HG03432 (cell line): ENCODE measurements around the gene INPP5D.
"Not testable (repeated sequence)": the region's sequence is repeated elsewhere in the genome, so short reads cannot be mapped to it uniquely, and the experiment has no call there.

Experiments used
- ATAC-seq: cut with Tn5 transposase; IDR thresholded peaks from one replicate; pipeline ENCODE4 v1.9.1; 2021; ENCODE audit warnings: mild to moderate bottlenecking, moderate library complexity; ENCODE audit not compliant: unreplicated experiment

INPP5D gene

DNA sequence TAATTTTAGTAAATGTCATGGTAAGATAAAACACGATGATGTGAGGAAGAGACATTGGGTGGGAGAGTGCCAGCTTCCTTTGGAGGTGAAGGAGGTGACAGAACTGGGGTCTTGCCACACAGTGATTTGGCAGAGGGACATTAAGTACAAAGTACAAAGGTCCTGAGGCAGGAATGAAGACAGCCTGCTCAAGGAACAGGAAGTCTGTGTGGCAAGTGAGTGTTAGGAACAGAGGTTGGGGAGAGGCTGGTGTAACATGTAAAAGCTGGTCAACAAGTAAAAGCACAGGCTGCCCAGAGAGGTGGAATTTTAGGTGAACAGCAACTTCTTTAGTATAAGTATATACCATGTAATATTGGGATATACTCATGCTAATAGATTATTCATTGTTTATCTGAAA is 73.1 kb downstream of the INPP5D start:
- no peak for ATAC-seq

DNA sequence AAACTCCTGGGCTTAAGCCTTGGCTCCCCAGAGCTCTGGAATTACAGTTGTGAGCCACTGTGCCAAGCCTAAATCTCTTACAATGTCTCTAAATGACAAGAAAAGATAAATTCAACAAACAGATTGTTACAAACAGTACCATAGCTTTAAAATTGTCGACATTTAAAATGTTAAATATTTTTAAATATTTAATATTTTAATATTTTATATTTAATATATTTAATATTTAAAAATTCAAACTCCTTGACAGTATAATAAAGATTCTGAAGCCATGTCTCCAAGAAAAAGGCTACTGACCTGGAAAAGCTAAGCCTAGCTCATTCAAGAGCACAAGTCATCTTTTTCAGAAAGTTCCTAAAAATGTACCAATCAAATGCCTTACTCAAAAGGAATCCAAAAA is 75.3 kb downstream of the INPP5D start:
- ATAC-seq: no peak

DNA sequence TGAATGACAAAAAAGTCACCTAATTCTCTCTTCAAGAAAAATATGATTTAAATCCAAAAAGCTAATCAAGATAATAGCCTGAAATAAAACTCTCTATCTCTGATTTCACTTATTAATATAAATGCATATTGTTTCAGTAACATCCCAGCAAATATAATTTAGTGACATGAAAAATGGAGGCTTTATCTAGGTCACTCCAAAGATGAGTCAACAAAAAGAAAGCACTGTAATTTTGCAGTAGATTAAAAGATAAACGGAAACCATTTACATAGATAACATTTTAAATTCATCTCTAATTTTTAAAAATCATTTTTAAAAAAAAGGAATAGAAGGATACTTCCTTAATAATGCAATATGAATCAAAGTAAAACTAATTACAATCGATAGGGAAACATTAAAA is 76.9 kb downstream of the INPP5D start:
- no peak for ATAC-seq

DNA sequence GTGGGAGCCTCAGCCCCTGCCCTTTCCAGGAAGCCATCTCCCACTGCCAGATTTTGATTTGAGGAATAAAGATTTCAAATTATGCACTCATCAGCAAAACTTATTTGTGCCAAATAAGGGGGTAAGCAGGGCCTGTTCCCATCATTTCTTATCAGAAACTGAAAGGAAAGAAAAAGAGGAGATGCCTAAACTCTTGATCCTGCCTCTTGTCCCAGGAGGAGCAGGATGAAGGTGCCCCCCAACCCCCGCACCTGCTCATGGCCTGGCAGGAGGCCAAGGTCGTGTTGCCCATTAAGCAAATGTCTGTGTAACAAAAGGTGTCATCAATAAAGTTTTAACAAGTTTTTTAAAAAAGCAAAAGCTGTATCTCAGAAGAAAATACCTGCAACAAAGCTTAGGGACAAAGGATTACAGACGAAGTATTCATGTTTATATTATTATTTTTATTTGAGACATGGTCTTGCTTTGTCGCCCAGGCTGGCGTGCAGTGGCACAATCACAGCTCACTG is 80.0 kb downstream of the INPP5D start:
- no peak for ATAC-seq

DNA sequence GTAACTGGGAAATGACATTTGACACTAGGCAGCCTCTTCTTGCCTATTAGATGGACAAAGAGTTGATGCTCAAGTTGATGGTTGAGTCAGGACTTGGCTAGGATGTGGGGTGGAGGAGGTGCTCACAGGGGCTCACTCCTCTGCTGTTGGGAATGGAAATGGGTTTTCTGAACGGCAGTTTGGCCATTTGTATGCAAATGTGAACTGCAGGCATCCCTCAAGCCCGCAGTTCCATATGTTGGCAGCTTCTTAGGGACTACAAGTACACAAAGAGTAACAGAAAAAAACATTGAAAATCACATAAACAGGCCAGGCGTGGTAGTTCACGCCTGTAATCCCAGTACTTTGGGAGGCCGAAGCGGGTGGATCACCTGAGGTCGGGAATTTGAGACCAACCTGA is 80.8 kb downstream of the INPP5D start:
- ATAC-seq: no peak

DNA sequence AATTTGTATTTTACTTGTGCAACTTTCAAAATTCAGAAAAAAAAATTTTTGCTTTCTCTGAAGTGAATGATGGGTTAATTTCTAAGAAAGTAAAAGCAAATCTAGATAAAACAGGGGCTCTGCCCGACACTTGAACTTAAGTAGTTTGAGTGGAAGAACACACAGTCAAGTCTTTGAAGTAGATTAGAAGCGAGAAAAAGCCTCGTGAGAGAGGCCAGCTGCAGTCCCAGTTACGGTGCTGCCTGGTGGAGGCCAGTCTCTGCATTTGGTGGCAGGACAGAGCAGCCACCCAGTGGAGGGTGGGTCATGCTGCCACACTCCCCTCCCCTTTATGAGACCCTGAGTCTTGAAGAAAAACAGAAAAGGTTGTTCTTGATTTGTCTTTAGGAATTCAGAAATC is 81.8 kb downstream of the INPP5D start:
- no peak for ATAC-seq

DNA sequence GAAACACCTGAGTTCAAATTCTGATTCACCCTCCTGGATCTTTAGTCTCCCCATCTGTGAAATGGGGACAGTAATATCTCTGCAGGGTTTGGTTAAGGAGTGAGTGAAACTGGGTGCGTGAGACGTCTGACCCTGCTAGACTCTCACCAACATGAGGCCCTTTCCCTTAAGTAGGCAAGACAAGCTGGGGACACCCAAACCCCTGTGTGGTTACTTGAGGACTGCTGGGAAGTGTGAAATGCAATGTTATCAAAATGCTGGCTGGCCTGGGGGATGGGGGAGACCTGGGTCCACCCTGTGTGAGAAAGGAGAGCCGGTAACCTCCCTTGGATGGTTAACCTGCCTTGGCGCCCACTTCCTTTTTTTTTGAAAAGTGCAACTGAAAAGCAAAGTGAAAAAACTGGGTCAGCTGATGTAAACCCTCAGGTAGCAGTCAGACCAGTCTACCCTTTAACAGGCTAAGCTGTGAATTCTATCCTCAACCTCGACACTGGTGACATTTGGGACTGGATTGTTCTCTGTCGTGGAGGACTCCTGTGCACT is 82.3 kb downstream of the INPP5D start:
- peak; percentile 84 for ATAC-seq

DNA sequence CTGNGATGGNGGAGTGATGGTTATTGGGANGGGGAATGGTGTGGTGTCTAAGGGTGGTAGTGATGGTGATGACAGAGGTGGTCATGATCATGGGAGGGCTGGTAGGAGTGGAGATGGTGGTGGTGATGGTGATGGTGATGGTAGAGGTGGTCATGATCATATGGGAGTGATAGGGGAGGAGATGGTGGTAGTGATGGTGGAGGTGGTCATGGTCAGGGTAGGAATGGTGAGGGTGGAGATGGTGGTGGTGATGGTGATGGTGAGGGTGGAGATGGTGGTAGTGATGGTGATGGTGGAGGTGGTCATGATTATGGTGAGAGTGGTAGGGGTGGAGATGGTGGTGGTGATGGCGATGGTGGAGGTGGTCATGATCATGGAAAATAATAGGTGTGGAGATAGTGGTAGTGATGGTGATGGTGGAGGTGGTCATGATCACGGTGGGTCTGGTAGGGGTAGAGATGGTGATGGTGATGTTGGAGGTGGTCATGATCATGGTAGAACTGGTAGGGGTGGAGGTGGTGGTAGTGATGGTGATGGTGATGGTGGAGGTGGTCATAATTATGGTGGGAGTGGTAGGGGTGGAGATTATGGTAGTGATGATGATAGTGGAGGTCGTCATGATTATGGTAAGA is 83.7 kb downstream of the INPP5D start:
- ATAC-seq: no peak

DNA sequence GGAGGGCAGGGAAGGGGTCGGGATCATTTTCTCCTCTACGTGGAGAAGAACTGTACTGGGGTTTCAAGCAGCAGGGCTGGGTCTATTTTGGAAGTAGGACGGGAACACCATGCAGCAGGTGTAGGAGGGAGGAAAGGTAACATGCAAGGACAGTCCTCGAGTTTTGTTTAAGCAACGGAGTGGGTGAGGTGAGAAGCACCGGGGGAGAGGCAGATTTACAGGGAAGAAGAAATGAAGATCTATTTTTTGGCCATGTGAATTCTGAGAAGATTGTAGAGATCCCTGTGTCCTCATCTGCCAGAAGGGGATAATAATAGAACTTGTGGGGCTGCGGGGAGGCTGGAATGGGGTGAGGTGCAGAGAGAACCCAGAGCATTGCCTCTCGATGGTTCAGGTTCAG is 85.6 kb downstream of the INPP5D start:
- ATAC-seq: no peak

DNA sequence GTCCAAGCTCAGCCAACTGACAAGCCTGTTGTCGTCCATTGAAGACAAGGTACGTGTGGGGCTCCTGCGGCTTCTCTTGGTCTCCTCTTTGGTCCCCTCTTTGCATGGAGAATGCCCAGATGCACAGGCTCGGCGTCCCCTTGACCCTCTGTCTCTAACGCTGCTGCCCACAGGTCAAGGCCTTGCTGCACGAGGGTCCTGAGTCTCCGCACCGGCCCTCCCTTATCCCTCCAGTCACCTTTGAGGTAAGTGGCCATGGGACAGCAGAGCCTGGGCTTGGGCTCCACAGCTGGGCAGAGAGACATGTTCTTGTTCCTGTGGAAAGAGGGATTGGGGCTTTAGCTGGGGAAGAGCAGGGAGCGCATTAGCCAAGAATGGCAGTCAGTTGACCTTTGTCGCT is 86.1 kb downstream of the INPP5D start:
- no peak for ATAC-seq

DNA sequence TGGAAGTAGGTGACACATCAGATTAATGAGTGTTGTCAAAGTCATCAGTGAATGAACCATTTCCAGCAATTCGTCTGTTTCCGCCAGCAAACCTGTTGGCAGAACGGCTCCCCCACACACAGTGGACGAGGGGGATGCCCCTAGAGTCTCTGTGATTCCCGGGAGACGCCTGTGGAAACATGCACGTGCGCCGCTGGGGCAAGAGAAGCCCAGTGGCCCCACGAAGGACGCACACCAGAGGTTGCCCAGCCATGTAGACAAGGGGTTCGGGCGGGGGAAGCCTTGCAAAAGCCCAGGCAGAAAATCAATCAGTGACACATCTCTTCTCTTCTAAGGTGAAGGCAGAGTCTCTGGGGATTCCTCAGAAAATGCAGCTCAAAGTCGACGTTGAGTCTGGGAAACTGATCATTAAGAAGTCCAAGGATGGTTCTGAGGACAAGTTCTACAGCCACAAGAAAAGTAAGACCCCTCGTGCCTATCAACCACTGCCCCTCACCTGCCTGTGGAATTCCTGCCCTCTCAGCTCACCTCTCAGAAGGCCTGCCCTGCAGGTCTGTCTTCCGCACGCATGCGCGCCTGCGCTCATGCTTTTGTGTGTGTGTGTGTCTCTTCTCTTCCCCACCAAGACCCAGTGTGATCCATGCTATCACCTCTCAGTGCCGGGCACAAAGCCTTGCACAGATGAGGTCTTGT is 87.1 kb downstream of the INPP5D start:
- ATAC-seq: no peak

DNA sequence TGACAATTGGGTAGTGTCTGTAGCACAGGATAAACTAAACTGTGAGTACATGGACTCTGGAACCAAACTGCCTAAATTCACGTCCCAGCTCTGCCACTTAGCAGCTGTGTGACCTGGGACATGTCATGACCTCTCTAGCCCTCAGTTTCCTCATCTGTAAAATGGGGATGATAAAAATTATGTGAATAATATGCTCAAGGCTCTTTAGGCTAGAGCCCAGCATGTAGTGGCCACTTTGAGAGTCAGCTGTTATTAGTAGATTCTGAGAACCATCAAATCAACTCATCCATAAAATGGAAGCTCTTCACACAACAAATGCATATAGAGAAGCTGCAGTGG is 87.7 kb downstream of the INPP5D start:
- no peak for ATAC-seq

DNA sequence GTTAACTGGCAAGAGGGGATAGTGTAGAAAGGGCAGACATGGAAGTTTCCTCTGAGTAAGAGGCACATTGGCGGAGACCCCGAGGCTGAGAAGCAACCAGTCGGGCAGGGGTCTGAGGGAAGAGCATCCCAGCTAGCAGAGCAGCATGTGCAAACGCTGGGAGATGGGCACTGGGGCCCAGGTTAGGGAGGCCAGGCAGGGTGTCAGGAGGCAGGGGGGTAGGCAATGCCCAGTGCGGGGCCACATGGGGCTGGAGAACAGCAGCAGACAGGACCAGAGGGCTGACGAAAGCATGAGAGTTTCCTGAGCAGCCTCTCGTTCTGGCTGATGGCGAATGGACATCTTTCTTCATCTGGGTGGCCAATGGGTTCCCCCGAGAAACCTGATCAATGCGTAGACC is 88.2 kb downstream of the INPP5D start:
- ATAC-seq: no peak

DNA sequence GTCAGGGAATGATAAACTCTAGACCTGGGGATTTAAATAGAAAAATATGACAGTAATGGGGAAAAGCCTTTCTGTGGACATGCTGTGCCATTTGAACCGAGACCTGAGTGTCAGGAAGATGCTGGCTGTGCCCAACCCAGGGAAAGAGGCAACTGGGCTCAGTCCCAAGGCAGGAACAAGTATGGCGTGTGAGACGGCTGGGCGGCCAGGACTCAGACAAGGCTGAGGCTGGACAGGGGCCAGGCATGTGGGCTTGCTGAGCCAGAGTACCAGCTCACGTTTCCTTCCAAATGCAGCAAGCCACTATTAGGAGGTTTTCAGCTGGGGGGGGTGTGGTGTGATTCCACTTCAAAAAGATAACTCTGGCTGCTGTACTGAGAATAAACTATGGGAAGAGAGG is 92.4 kb downstream of the INPP5D start:
- ATAC-seq: no peak

DNA sequence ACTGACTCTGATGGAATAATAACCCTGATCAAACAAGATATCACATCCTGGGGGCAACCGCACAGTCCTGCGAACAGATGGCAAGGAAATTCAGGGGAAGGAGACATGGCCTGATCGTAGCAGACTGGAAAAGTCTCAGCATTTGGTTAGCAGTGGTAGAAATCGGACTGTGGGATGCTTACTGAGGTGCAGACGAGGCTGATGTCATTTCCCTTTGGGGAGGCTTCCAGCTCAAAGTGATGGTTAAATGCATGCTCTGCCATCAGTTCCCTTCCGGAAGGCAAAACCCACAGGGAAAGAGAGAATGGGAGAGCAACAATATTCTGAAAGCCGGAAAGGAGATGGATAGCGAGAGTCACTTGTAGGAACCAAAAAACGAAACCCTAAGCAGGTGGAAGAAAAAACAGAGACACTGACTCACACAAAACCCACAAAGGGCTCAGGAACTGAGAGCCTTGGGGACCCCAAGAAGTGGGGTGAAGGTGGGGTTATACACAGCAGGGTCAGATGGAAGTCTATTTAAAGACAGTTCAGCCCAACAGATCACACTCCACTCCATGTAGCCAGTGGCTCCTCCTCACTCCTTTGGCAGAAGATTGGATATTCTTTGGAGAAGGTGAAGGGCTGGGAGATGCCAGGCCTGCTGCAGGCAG is 93.1 kb downstream of the INPP5D start:
- ATAC-seq: no peak

DNA sequence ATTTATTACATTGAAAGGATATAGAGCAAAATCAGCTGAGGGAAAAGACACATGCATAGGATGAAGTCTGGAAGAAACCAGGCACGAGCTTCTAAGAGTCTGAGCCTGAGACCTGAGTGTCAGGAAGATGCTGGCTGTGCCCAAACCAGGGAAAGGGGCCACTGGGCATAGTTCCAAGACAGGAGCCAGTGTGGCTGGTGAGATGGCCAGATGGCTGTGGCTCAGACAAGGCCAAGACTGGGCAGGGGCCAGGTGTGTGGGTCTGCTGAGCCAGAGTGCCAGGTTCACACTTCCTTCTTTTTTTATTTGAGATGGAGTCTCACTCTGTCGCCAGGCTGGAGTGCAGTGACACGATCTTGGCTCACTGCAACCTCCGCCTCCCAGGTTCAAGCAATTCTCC is 95.9 kb downstream of the INPP5D start:
- ATAC-seq: no peak

DNA sequence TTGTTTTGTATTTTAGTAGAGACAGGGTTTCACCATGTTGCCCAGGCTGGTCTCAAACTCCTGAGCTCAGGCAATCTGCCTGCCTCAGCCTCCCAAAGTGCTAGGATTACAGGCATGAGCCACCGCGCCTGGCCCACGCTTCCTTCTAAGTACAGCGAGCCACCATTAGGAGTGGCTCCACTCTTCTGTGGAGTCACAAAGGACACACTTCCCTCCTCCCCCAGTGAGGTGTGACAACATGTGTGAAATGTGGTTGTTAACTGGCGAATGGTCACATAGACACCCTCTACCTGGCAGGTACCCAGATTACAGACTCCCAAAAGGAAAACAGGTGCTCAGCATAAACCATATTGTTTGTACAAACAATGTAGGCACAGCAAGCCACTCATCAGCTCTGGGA is 96.3 kb downstream of the INPP5D start:
- ATAC-seq: not testable (repeated sequence)

DNA sequence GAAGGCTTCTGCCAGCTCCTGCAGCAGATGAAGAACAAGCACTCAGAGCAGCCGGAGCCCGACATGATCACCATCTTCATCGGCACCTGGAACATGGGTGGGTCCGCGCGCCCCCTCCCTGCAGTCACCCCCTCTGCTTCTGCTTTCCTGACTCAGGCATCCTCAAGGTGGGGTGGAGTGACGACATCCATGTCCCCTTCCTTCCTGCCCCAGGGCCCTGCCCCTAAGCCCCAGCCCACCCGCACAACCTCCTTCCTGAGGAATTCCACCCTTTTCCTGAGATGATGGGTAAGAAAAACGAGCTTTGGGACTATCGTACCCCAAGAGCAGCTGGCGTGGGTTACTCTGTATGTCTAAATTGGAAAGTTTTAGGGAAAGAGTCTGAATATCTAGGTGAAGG is 101.6 kb downstream of the INPP5D start:
- no peak for ATAC-seq

DNA sequence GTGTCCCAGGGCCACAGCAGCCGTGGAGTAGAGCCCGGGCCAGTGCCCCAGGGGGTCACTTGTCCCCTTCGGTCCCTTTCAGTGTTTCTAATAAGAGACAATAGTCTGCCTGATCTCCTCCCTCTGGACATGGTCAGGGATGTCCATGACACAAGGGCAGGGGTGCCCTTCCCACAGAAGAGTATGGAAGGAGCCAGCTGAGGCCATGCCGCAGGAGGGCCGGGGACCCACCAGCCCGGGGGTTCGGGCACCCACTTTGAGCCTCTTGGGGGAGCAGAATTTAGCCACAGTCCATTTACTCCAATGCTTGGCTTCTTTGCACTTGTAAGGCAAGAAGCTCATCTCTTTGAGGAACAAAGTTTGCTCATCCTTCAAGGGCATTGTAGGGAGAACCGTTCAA is 102.6 kb downstream of the INPP5D start:
- ATAC-seq: no peak

DNA sequence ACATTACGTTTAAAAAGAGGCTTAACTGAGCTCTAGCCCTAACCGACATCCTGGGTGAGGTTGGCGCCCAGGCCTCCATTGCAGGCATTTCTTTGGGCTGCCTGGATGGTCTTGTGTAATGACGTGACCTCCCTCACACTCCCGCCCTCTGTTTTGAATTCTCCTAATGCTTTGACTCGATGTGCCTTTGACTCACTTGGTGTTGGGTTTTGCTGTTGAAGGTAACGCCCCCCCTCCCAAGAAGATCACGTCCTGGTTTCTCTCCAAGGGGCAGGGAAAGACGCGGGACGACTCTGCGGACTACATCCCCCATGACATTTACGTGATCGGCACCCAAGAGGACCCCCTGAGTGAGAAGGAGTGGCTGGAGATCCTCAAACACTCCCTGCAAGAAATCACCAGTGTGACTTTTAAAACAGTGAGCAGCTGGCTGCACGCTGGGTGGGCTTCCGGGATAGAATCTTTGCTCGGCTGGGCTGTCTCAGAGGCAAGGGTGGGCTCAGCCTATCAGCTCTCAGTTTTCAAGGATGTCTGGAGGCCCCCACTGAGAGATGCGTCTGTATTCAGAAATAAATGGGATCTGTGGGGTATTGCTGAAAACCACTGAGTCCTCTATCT is 103.5 kb downstream of the INPP5D start:
- ATAC-seq: no peak

DNA sequence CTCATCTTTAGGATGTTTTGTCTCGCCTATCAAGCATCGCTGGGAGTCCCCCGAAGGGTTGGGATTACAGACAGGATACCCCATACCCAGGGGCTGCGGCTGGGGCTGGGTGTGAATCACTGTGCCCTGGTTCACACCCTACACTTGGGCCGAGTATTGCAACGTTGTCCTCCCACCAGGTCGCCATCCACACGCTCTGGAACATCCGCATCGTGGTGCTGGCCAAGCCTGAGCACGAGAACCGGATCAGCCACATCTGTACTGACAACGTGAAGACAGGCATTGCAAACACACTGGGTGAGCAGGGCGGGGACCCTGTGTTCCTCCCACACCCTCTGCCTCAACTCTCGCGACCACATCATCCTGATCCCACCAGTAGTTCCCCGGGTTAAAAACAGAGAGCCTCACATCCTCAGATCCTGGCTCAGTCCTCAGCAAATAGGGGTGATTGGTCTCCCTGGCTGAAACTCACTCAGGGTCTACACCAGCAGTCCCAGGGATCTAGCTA is 104.0 kb downstream of the INPP5D start:
- no peak for ATAC-seq
